GM12878 (cell line): Measurements from ENCODE around the gene RBM19. TPM values are rescaled to one million over a fixed set of nuclear protein-coding genes. Genes with fewer than 3 reads are reported as not detected.

Source experiments
- ATAC-seq: fragments of 200-7000 bp; cut with Tn5 transposase; 3 replicates; pipeline ENCODE4 v1.9.1; 2020; ENCODE audit warnings: mild to moderate bottlenecking, moderate library complexity
- BruUV-seq: library from RNA; stranded (reverse); fragments of 400-500 nt; replicated peaks from 2 replicates; lab custom pipeline; 2021; lab: Mats Ljungman, UMichigan
- CTCF ChIA-PET: fragments of 300-600 bp; sonication (Branson Sonifier 250); formaldehyde crosslinking; extraction: SDS; loops from one replicate; lab custom pipeline; 2021; ENCODE audit warnings: inconsistent platforms; lab: Yijun Ruan, JAX
- POLR2A ChIA-PET: fragments of 350-600 bp; formaldehyde crosslinking; extraction: SDS; loops from one replicate; lab custom pipeline; 2021; ENCODE audit warnings: inconsistent platforms; lab: Charles Lee
- RAD21 ChIA-PET: fragments of 300-600 bp; sonication (Branson Sonifier 250); formaldehyde crosslinking; loops from one replicate; lab custom pipeline; 2023; ENCODE audit warnings: antibody characterized with exemption; ENCODE audit not compliant: unreplicated experiment; lab: Charles Lee
- SMC1A ChIA-PET: fragments of 300-600 bp; sonication (Branson Sonifier 250); formaldehyde crosslinking; loops from one replicate; lab custom pipeline; 2023; ENCODE audit not compliant: unreplicated experiment, uncharacterized antibody; lab: Charles Lee
- DNase-seq: peaks from one replicate; pipeline ENCODE4 v3.0.0-alpha.2; 2011; ENCODE audit warnings: low read depth, low spot score
- FAIRE-seq: peaks from 3 replicates; lab custom pipeline; 2011; peaks lifted over from hg19 to GRCh38; lab: Jason Lieb, UNC
- H2AFZ ChIP-seq: 2 replicates; pipeline ENCODE4 v1.6.0; 2011; ENCODE audit warnings: low read depth, low read length, control low read depth; ENCODE audit not compliant: control insufficient read depth
- H3K27ac ChIP-seq: 2 replicates; pipeline ENCODE4 v1.5.1; 2011; ENCODE audit warnings: control low read depth; ENCODE audit not compliant: control insufficient read depth, insufficient read depth
- H3K27me3 ChIP-seq, 2 experiments: replicated peaks in 1 of 2; 2 replicates each; pipeline versions ENCODE4 v1.6.0 to v1.6.1; 2011; ENCODE audit warnings: low read length in 1 of 2; ENCODE audit not compliant: control insufficient read depth in 2 of 2, insufficient read depth in 2 of 2
- H3K36me3 ChIP-seq, 2 experiments: 2 replicates each; pipeline ENCODE4 v1.5.1; 2011; ENCODE audit warnings: low read length in 1 of 2; ENCODE audit not compliant: control insufficient read depth in 2 of 2, insufficient read depth in 2 of 2
- H3K4me1 ChIP-seq: 2 replicates; pipeline ENCODE4 v1.6.1; 2011; ENCODE audit warnings: mild to moderate bottlenecking, low read length, moderate library complexity, mixed read lengths; ENCODE audit not compliant: control insufficient read depth, insufficient read depth
- H3K4me2 ChIP-seq: 2 replicates; pipeline ENCODE4 v1.6.0; 2011; ENCODE audit warnings: control low read depth; ENCODE audit not compliant: control insufficient read depth, insufficient read depth
- H3K4me3 ChIP-seq: fragments of 200-600 bp; sonication (generic); 2 replicates; pipeline ENCODE4 v1.5.1; 2016
- H3K79me2 ChIP-seq: 2 replicates; pipeline ENCODE4 v1.6.0; 2011; ENCODE audit warnings: low read length; ENCODE audit not compliant: control insufficient read depth, insufficient read depth
- H3K9ac ChIP-seq: 2 replicates; pipeline ENCODE4 v1.8.0; 2011; ENCODE audit warnings: low read length, control low read depth, mixed read lengths; ENCODE audit not compliant: control insufficient read depth, insufficient read depth
- H3K9me3 ChIP-seq: replicated peaks from 3 replicates; pipeline ENCODE4 v1.5.1; 2011; ENCODE audit warnings: mild to moderate bottlenecking, low read length; ENCODE audit not compliant: control insufficient read depth, insufficient read depth
- H4K20me1 ChIP-seq: 2 replicates; pipeline ENCODE4 v1.6.0; 2011; ENCODE audit not compliant: control insufficient read depth, insufficient read depth
- CHD2 ChIP-seq: IDR thresholded peaks from 2 replicates; pipeline ENCODE4 v1.6.1; 2011; ENCODE audit warnings: low read depth, low read length, improper control_type of control experiment, borderline replicate concordance
- CREM ChIP-seq: IDR thresholded peaks from 2 replicates; pipeline ENCODE4 v1.6.1; 2014; ENCODE audit warnings: antibody characterized with exemption, low read depth
- FOXK2 ChIP-seq: fragments of 450-650 bp; IDR thresholded peaks from 2 replicates; pipeline ENCODE4 v1.6.1; 2017; ENCODE audit warnings: mild to moderate bottlenecking, moderate library complexity
- GATAD2B ChIP-seq: fragments of 450-650 bp; conservative IDR thresholded peaks from 2 replicates; pipeline ENCODE4 v1.6.1; 2017; ENCODE audit warnings: low read depth, mild to moderate bottlenecking, moderate library complexity
- HCFC1 ChIP-seq: fragments of 150-350 bp; IDR thresholded peaks from 2 replicates; pipeline ENCODE4 v1.6.1; 2014; ENCODE audit warnings: low read length
- IKZF1 ChIP-seq: fragments of 450-650 bp; conservative IDR thresholded peaks from 2 replicates; pipeline ENCODE4 v1.6.1; 2017; ENCODE audit warnings: antibody characterized with exemption, mild to moderate bottlenecking
- JUNB ChIP-seq: IDR thresholded peaks from 2 replicates; pipeline ENCODE4 v1.6.1; 2016; ENCODE audit warnings: antibody characterized with exemption, mild to moderate bottlenecking
- MYB ChIP-seq: fragments of 150-350 bp; IDR thresholded peaks from 2 replicates; pipeline ENCODE4 v1.6.1; 2014; ENCODE audit warnings: mild to moderate bottlenecking, low read depth, low read length, borderline replicate concordance
- NR2C1 ChIP-seq: fragments of 450-650 bp; IDR thresholded peaks from 2 replicates; pipeline ENCODE4 v1.6.1; 2017; ENCODE audit warnings: antibody characterized with exemption, mild to moderate bottlenecking, moderate library complexity
- NR2F1 ChIP-seq: fragments of 450-650 bp; conservative IDR thresholded peaks from 2 replicates; pipeline ENCODE4 v1.6.1; 2017; ENCODE audit warnings: mild to moderate bottlenecking
- RB1 ChIP-seq: fragments of 450-650 bp; formaldehyde crosslinking; IDR thresholded peaks from 2 replicates; pipeline ENCODE4 v1.6.1; 2017; ENCODE audit warnings: mild to moderate bottlenecking, borderline replicate concordance
- RELA ChIP-seq: fragments of 450-650 bp; IDR thresholded peaks from 2 replicates; pipeline ENCODE4 v1.8.0; 2014; ENCODE audit warnings: borderline replicate concordance; ENCODE audit not compliant: partially characterized antibody
- SMARCA5 ChIP-seq: fragments of 450-650 bp; IDR thresholded peaks from 2 replicates; pipeline ENCODE4 v1.6.1; 2017; ENCODE audit warnings: mild to moderate bottlenecking
- SP1 ChIP-seq: IDR thresholded peaks from one replicate; pipeline ENCODE4 v1.6.1; 2011; ENCODE audit warnings: low read depth, low read length
- TAF1 ChIP-seq: IDR thresholded peaks from 2 replicates; pipeline ENCODE4 v1.6.1; 2011; ENCODE audit warnings: mild to moderate bottlenecking, low read depth, low read length, borderline replicate concordance
- TCF12 ChIP-seq: IDR thresholded peaks from 2 replicates; pipeline ENCODE4 v1.6.1; 2011; ENCODE audit warnings: low read depth, mild to moderate bottlenecking, low read length
- WRNIP1 ChIP-seq: IDR thresholded peaks from 2 replicates; pipeline ENCODE4 v1.6.1; 2011; ENCODE audit warnings: low read depth, low read length, improper control_type of control experiment, borderline replicate concordance
- ZBED1 ChIP-seq: IDR thresholded peaks from 2 replicates; pipeline ENCODE4 v1.6.1; 2016; ENCODE audit warnings: borderline replicate concordance
- WGBS: methylation state at CpG from one replicate; pipeline ENCODE4 v1.1.6; 2016; ENCODE audit warnings: low lambda C conversion rate; ENCODE audit not compliant: insufficient replicate concordance, insufficient coverage; ENCODE audit errors: missing lambda C conversion rate; 5-methylcytosine and 5-hydroxymethylcytosine counted together
- in situ Hi-C: fragments of 300-500 bp; cut with MboI; formaldehyde crosslinking; loops from 9 replicates; pipeline ENCODE4 v1.14.3; 2018; ENCODE audit warnings: mixed read lengths
- intact Hi-C: fragments of 100-400 bp; cut with micrococcal nuclease; formaldehyde crosslinking; loops from one replicate; pipeline ENCODE4 v1.14.2; 2022; ENCODE audit not compliant: unreplicated experiment
- polyA plus RNA-seq, 11 experiments: library from polyadenylated mRNA; depleted of rRNA in 4 of 11; unstranded in 6 of 11; stranded (reverse) in 5 of 11; fragments of >200 nt; fragmentation: Nextera tagmentation in 4 of 11; fragmentation: Illumina TruSeq in 1 of 11; extraction: Ambion mirVana in 4 of 11; extraction: Trizol in 1 of 11; gene quantifications; 1 replicate in 1 of 11; 2 replicates in 10 of 11; pipeline versions ENCODE4 v1.2.1 to v1.2.3, GENCODE V29; 2011 to 2016; ENCODE audit warnings: inconsistent platforms in 2 of 11, missing spikeins in 2 of 11, low read depth in 1 of 11
- total RNA-seq, 4 experiments: library from RNA; depleted of rRNA in 3 of 4; stranded (reverse); fragments of >200 nt in 3 of 4; fragmentation: Illumina TruSeq in 1 of 4; extraction: Trizol in 1 of 4; gene quantifications; 2 replicates each; pipeline versions ENCODE4 v1.2.1 to v1.2.3, GENCODE V29; 2013 to 2021
- TF ChIP-seq, protein P1 (sequence below): IDR thresholded peaks from 2 replicates; pipeline ENCODE4 v1.6.1; 2012; ENCODE audit warnings: low read depth, low read length, improper control_type of control experiment
- TF ChIP-seq, protein P2 (sequence below): IDR thresholded peaks from 2 replicates; pipeline ENCODE4 v1.6.1; 2012; ENCODE audit warnings: low read depth, low read length, improper control_type of control experiment

Gene RBM19
- total and polyA plus RNA-seq, 10 of the 15 experiments (the other 5 are each of a cell fraction or from before 2014, with no cell fraction given), result 4.2 to 42.9 (median 28.4) TPM

DNA sequence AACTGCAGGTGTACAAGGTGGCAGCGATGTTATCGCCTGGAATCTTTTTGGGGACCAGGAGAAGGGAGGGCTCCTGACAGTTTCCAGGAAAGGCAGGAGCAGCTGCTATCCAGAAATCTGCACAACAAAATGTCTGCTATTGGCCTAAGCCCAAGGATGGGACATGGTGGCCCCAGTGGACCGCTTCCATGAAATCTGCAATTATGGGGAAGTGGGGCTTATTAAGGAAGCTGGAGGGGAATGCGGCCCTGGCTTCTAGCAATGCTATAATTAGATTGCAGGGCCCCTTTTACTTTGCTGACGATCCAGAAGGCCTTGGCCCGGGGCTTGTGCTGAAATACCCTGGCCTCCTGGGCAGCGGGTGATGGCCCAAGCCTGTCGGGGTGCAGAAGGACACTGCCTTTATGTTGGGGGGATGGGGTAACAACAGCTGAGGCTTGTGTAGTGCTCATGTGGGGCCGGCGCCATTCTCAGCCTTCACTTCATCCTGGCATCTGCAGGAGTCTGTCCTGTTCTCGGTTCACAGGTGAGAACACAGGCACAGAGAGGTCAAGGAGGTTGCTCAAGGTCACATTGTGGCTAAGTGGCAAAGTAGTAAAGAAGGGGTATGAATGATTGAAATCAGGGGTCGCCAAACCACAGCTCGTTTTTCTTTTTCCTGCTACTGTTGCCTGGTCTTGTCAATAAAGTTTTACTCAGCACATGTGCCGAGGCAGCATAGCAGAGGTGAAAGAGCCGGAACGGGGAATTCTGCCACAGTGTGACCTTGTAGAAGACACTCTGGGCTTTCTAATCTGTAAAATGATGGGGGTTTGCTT is 153.5 kb downstream of the RBM19 start:
- Histone ChIP-seq H3K4me1 (no peaks in the 10 kb centered on the region), H3K9me3 (no peaks in the 10 kb centered on the region), H3K27ac (no peak overlapping the region), H2AFZ (no peak overlapping the region), H3K36me3 (peaks cover 0 to 2% of the 10 kb centered on the region in 2 experiments; a peak in 3 of 4 replicates), H3K4me3 (no peak overlapping the region), H3K9ac (no peak overlapping the region), H4K20me1 (no peaks in the 10 kb centered on the region), H3K79me2 (no peaks in the 10 kb centered on the region), H3K27me3 (no peaks in the 10 kb centered on the region), H3K4me2 (no peak overlapping the region)
- FAIRE-seq (no peak), ATAC-seq (no peak), DNase-seq (no peak)
- BruUV-seq, result no TSS peak
- ChIA-PET SMC1A (no interaction called here), POLR2A (no interaction called here), RAD21 (no interaction called here), CTCF (no interaction called here)
- no peak for TF ChIP-seq HCFC1
- no peak for TF ChIP-seq NR2C1
- no peak for TF ChIP-seq JUNB
- no peak for TF ChIP-seq MYB
- TF ChIP-seq ZBED1, result no peak
- no peak for TF ChIP-seq IKZF1
- no peak for TF ChIP-seq RB1
- no peak for TF ChIP-seq FOXK2
- TF ChIP-seq CREM, result no peak
- no peak for TF ChIP-seq SP1
- no peak for TF ChIP-seq CHD2
- TF ChIP-seq, protein P1, sequence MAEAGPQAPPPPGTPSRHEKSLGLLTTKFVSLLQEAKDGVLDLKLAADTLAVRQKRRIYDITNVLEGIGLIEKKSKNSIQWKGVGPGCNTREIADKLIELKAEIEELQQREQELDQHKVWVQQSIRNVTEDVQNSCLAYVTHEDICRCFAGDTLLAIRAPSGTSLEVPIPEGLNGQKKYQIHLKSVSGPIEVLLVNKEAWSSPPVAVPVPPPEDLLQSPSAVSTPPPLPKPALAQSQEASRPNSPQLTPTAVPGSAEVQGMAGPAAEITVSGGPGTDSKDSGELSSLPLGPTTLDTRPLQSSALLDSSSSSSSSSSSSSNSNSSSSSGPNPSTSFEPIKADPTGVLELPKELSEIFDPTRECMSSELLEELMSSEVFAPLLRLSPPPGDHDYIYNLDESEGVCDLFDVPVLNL, result no peak
- no peak for TF ChIP-seq NR2F1
- no peak for TF ChIP-seq TCF12
- no peak for TF ChIP-seq TAF1
- TF ChIP-seq GATAD2B, result no peak
- TF ChIP-seq, protein P2, sequence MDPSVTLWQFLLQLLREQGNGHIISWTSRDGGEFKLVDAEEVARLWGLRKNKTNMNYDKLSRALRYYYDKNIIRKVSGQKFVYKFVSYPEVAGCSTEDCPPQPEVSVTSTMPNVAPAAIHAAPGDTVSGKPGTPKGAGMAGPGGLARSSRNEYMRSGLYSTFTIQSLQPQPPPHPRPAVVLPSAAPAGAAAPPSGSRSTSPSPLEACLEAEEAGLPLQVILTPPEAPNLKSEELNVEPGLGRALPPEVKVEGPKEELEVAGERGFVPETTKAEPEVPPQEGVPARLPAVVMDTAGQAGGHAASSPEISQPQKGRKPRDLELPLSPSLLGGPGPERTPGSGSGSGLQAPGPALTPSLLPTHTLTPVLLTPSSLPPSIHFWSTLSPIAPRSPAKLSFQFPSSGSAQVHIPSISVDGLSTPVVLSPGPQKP, result no peak
- no peak for TF ChIP-seq RELA
- no peak for TF ChIP-seq WRNIP1
- no peak for TF ChIP-seq SMARCA5
- intact Hi-C loops, result no loop called here
- in situ Hi-C loops, result no loop called here
- WGBS, result 90% methylated on average over 16 of the region's 16 CpGs
